ENCODE results near the gene NFAM1. TPM values are rescaled to one million over a fixed set of nuclear protein-coding genes. Genes with fewer than 3 reads are reported as not detected.

NFAM1 gene
- total RNA-seq, 2 experiments from 2014 or later = 0.15 to 0.24 TPM

GRCh38 chr22:42368379-42369249 lies 63.6 kb downstream of the NFAM1 start:
- ChIA-PET CTCF (interaction anchor here (0.7 to 2.8 kb wide), 5 partner anchors 71 to 199 kb away, joined by 3 to 12 read pairs (median 4); no protein-coding TSS in a partner anchor), POLR2A (interaction anchor here (0.5 to 1.6 kb wide), 3 partner anchors 100 to 278 kb away, joined by 3 to 7 read pairs (median 3); partner anchors contain the start of gene NDUFA6)
- intact Hi-C loops (cut with micrococcal nuclease) = loop anchor here (1.0 to 2.0 kb wide), 2 partner anchors 199 to 278 kb away; partner anchors contain the start of gene NDUFA6
- Mint-ChIP-seq H3K27ac (no peak overlapping the region), H3K27me3 (peaks cover 23% of the 10 kb centered on the region), H3K36me3 (no peaks in the 10 kb centered on the region), H3K4me3 (peak overlapping the region; percentile 82), H3K9me3 (no peaks in the 10 kb centered on the region), H3K4me1 (ENCODE audit: low read depth) (peaks cover 13% of the 10 kb centered on the region)
- DNase-seq = peak; percentile 39

- Mint-ChIP-seq H3K4me1 (ENCODE audit: low read depth) (peaks cover 13% of the 10 kb centered on the region), H3K27ac (no peak overlapping the region), H3K27me3 (peaks cover 23% of the 10 kb centered on the region), H3K4me3 (peak overlapping the region; percentile 82), H3K36me3 (no peaks in the 10 kb centered on the region), H3K9me3 (no peaks in the 10 kb centered on the region)
- intact Hi-C loops (cut with micrococcal nuclease) = loop anchor here (2.0 kb wide), 1 partner anchor 277 kb away; the partner anchor contains the start of gene NDUFA6
- no peak for DNase-seq
- CTCF ChIA-PET = interaction anchor here (1.7 to 2.8 kb wide), 2 partner anchors 76 to 198 kb away, joined by 7 to 12 read pairs; no protein-coding TSS in a partner anchor
- POLR2A ChIA-PET = interaction anchor here (0.5 to 1.6 kb wide), 2 partner anchors 99 to 195 kb away, joined by 3 read pairs; no protein-coding TSS in a partner anchor
Measured at GRCh38 chr22:42367980-42368378, 64.2 kb downstream of the NFAM1 start.

- intact Hi-C loops (cut with micrococcal nuclease) = no loop called here
- Mint-ChIP-seq H3K4me1 (ENCODE audit: low read depth) (peaks cover 13% of the 10 kb centered on the region), H3K27ac (no peak overlapping the region), H3K4me3 (peak overlapping the region; percentile 82), H3K9me3 (no peaks in the 10 kb centered on the region), H3K36me3 (no peaks in the 10 kb centered on the region), H3K27me3 (peaks cover 23% of the 10 kb centered on the region)
- DNase-seq = no peak
- ChIA-PET POLR2A (no interaction called here), CTCF (no interaction called here)
Measured at GRCh38 chr22:42366806-42367581, 65.2 kb downstream of the NFAM1 start.

GRCh38 chr22:42365942-42366695 lies 66.1 kb downstream of the NFAM1 start:
- H3K4me1 Mint-ChIP-seq (ENCODE audit: low read depth) = peaks cover 13% of the 10 kb centered on the region
- H3K4me3 Mint-ChIP-seq = no peak overlapping the region
- ChIA-PET POLR2A (no interaction called here), CTCF (interaction anchor here (0.6 kb wide), 1 partner anchor 158 kb away, joined by 3 read pairs; no protein-coding TSS in a partner anchor)
- H3K9me3 Mint-ChIP-seq = no peaks in the 10 kb centered on the region
- H3K27me3 Mint-ChIP-seq = peaks cover 23% of the 10 kb centered on the region
- DNase-seq = no peak
- no peak overlapping the region for H3K27ac Mint-ChIP-seq
- intact Hi-C loops (cut with micrococcal nuclease) = no loop called here
- no peaks in the 10 kb centered on the region for H3K36me3 Mint-ChIP-seq

GRCh38 chr22:42365111-42365865 lies 66.9 kb downstream of the NFAM1 start:
- CTCF ChIA-PET = no interaction called here
- POLR2A ChIA-PET = no interaction called here
- no peak overlapping the region for H3K4me3 Mint-ChIP-seq

GRCh38 chr22:42364604-42365110 lies 67.5 kb downstream of the NFAM1 start:
- intact Hi-C loops (cut with micrococcal nuclease) = no loop called here
- H3K4me3 Mint-ChIP-seq = no peak overlapping the region
- no peak for DNase-seq
- peaks cover 23% of the 10 kb centered on the region for H3K27me3 Mint-ChIP-seq
- CTCF ChIA-PET = no interaction called here
- H3K9me3 Mint-ChIP-seq = no peaks in the 10 kb centered on the region
- POLR2A ChIA-PET = no interaction called here
- no peaks in the 10 kb centered on the region for H3K36me3 Mint-ChIP-seq
- H3K4me1 Mint-ChIP-seq (ENCODE audit: low read depth) = peaks cover 11% of the 10 kb centered on the region
- H3K27ac Mint-ChIP-seq = no peak overlapping the region

More at GRCh38 chr22:42365111-42365865, 66.9 kb downstream of the NFAM1 start:
- Mint-ChIP-seq H3K27ac (no peak overlapping the region), H3K9me3 (no peaks in the 10 kb centered on the region), H3K4me1 (ENCODE audit: low read depth) (peaks cover 13% of the 10 kb centered on the region), H3K36me3 (no peaks in the 10 kb centered on the region), H3K27me3 (peaks cover 23% of the 10 kb centered on the region)
- intact Hi-C loops (cut with micrococcal nuclease) = no loop called here
- DNase-seq = no peak

- intact Hi-C loops (cut with micrococcal nuclease) = no loop called here
- Mint-ChIP-seq H3K36me3 (no peaks in the 10 kb centered on the region), H3K9me3 (no peaks in the 10 kb centered on the region), H3K27me3 (peaks cover 23% of the 10 kb centered on the region), H3K4me3 (no peak overlapping the region), H3K27ac (no peak overlapping the region), H3K4me1 (ENCODE audit: low read depth) (peaks cover 8% of the 10 kb centered on the region)
- no peak for DNase-seq
- ChIA-PET POLR2A (no interaction called here), CTCF (no interaction called here)
Measured at GRCh38 chr22:42363892-42364291, 68.3 kb downstream of the NFAM1 start.

- H3K27ac Mint-ChIP-seq = no peak overlapping the region
Measured at GRCh38 chr22:42361523-42361922, 70.7 kb downstream of the NFAM1 start.

GRCh38 chr22:42360348-42360747 lies 71.9 kb downstream of the NFAM1 start:
- no peak overlapping the region for H3K27ac Mint-ChIP-seq
- CTCF ChIA-PET = no interaction called here

More at GRCh38 chr22:42361523-42361922, 70.7 kb downstream of the NFAM1 start:
- no peaks in the 10 kb centered on the region for H3K4me1 Mint-ChIP-seq (ENCODE audit: low read depth)
- H3K4me3 Mint-ChIP-seq = no peak overlapping the region
- no peaks in the 10 kb centered on the region for H3K9me3 Mint-ChIP-seq
- H3K27me3 Mint-ChIP-seq = peaks cover 7% of the 10 kb centered on the region
- ChIA-PET CTCF (no interaction called here), POLR2A (no interaction called here)
- no peaks in the 10 kb centered on the region for H3K36me3 Mint-ChIP-seq
- intact Hi-C loops (cut with micrococcal nuclease) = no loop called here
- no peak for DNase-seq

GRCh38 chr22:42358643-42359558 lies 73.3 kb downstream of the NFAM1 start:
- DNase-seq = no peak
- H3K9me3 Mint-ChIP-seq = no peaks in the 10 kb centered on the region
- no peaks in the 10 kb centered on the region for H3K36me3 Mint-ChIP-seq
- no peaks in the 10 kb centered on the region for H3K4me1 Mint-ChIP-seq (ENCODE audit: low read depth)
- ChIA-PET CTCF (no interaction called here), POLR2A (interaction anchor here (0.6 kb wide), 1 partner anchor 98 kb away, joined by 3 read pairs; no protein-coding TSS in a partner anchor)
- no peak overlapping the region for H3K27ac Mint-ChIP-seq
- peaks cover under 1% of the 10 kb centered on the region for H3K27me3 Mint-ChIP-seq
- no peak overlapping the region for H3K4me3 Mint-ChIP-seq
- intact Hi-C loops (cut with micrococcal nuclease) = no loop called here

More at GRCh38 chr22:42360348-42360747, 71.9 kb downstream of the NFAM1 start:
- no peak overlapping the region for H3K4me3 Mint-ChIP-seq
- H3K36me3 Mint-ChIP-seq = no peaks in the 10 kb centered on the region
- POLR2A ChIA-PET = no interaction called here
- H3K9me3 Mint-ChIP-seq = no peaks in the 10 kb centered on the region
- intact Hi-C loops (cut with micrococcal nuclease) = no loop called here
- no peak for DNase-seq
- H3K27me3 Mint-ChIP-seq = peaks cover 2% of the 10 kb centered on the region
- no peaks in the 10 kb centered on the region for H3K4me1 Mint-ChIP-seq (ENCODE audit: low read depth)

Data from activated CD4-positive, alpha-beta memory T cell treated with anti-CD3 and anti-CD28 coated beads for 36 hours (primary cell).